Measurements from ENCODE around the gene VSIG10.

VSIG10 gene

GRCh38 chr12:118122264-118122663, 18.5 kb upstream of the VSIG10 start:
- no peak overlapping the region for H3K9ac ChIP-seq (ENCODE audit: low read length)
- no peaks in the 10 kb centered on the region for H3K27me3 ChIP-seq (replicated peaks; ENCODE audit: insufficient read depth, low read length)
- no peaks in the 10 kb centered on the region for H3K36me3 ChIP-seq (replicated peaks; ENCODE audit: insufficient read depth, low read length)
- H3K9me3 ChIP-seq (replicated peaks; ENCODE audit: insufficient read depth, low read length) = no peaks in the 10 kb centered on the region
- no peaks in the 10 kb centered on the region for H3K4me1 ChIP-seq (ENCODE audit: low read length)
- DNase-seq = no peak
- no peaks in the 10 kb centered on the region for H3K9me2 ChIP-seq (replicated peaks; ENCODE audit: insufficient read depth, low read length)
- no peak overlapping the region for H3K4me3 ChIP-seq (ENCODE audit: low read length)
- H3F3A ChIP-seq (ENCODE audit: insufficient read depth, low read length) = no peaks in the 10 kb centered on the region
- H4K20me1 ChIP-seq (ENCODE audit: insufficient read depth, low read length) = no peaks in the 10 kb centered on the region
- H3K79me2 ChIP-seq (ENCODE audit: low read length) = no peaks in the 10 kb centered on the region
- H3K27ac ChIP-seq (ENCODE audit: low read length) = no peak overlapping the region
- TF ChIP-seq EZH2 (optimal IDR thresholded peaks at IDR 0.05; ENCODE audit: low read depth, low read length) = no peak
- TF ChIP-seq, protein P1, sequence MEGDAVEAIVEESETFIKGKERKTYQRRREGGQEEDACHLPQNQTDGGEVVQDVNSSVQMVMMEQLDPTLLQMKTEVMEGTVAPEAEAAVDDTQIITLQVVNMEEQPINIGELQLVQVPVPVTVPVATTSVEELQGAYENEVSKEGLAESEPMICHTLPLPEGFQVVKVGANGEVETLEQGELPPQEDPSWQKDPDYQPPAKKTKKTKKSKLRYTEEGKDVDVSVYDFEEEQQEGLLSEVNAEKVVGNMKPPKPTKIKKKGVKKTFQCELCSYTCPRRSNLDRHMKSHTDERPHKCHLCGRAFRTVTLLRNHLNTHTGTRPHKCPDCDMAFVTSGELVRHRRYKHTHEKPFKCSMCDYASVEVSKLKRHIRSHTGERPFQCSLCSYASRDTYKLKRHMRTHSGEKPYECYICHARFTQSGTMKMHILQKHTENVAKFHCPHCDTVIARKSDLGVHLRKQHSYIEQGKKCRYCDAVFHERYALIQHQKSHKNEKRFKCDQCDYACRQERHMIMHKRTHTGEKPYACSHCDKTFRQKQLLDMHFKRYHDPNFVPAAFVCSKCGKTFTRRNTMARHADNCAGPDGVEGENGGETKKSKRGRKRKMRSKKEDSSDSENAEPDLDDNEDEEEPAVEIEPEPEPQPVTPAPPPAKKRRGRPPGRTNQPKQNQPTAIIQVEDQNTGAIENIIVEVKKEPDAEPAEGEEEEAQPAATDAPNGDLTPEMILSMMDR (IDR thresholded peaks at IDR 0.05; ENCODE audit: low read length) = no peak
- H2AFZ ChIP-seq (ENCODE audit: low read length) = no peak overlapping the region
- H3K4me2 ChIP-seq (ENCODE audit: low read depth, low read length) = no peak overlapping the region

DNA sequence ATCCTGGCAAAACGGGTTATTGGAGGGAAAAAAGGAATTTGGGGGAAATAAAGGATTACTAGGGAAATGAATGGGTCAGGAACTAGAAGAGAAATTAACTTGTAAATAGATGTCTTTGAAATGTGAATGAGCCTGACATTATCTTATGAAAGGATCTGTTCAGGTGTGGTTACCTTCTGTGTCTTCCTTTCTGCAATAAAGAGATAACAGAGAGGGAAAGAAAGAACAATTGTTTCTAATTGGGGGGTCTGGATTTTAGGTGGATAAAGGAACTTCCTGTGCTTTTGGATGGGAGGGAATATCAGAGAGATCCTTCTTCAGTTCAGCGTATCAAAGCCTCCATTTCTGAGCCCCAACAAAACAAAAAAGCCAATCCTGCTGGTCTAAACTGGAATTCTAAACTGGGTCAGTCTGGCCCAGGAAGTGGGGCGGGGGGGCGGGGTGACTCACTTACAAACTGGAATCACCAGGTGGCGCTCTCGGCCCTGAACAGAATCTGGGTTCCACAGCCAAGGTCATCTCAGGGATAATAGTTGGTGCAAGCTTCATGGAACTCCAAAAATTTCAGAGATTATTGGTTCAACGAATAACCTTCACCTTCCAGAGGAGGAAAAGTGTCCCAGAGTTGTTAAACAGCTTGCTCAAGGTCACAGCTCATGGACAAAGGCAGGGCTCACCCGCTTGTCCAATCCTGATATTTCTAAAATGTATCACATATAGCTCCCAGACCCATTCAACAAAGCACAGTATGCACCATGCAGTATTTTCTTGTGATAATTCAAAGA, 17.0 kb upstream of the VSIG10 start:
- H2AFZ ChIP-seq (ENCODE audit: low read length) = no peak overlapping the region
- H3K4me3 ChIP-seq (ENCODE audit: low read length) = no peak overlapping the region
- no peak overlapping the region for H3K9ac ChIP-seq (ENCODE audit: low read length)
- H3K27ac ChIP-seq (ENCODE audit: low read length) = no peak overlapping the region
- no peaks in the 10 kb centered on the region for H3K36me3 ChIP-seq (replicated peaks; ENCODE audit: insufficient read depth, low read length)
- no peaks in the 10 kb centered on the region for H3F3A ChIP-seq (ENCODE audit: insufficient read depth, low read length)
- no peaks in the 10 kb centered on the region for H4K20me1 ChIP-seq (ENCODE audit: insufficient read depth, low read length)
- TF ChIP-seq, protein P1 (IDR thresholded peaks at IDR 0.05; ENCODE audit: low read length) = peak; percentile 18; the same call in 1 of the 2 replicates
- TF ChIP-seq EZH2phosphoT487 (IDR thresholded peaks at IDR 0.05; ENCODE audit: low read length) (no peak), EZH2 (optimal IDR thresholded peaks at IDR 0.05; ENCODE audit: low read depth, low read length) (no peak)
- no peaks in the 10 kb centered on the region for H3K9me3 ChIP-seq (replicated peaks; ENCODE audit: insufficient read depth, low read length)
- H3K4me1 ChIP-seq (ENCODE audit: low read length) = no peaks in the 10 kb centered on the region
- no peaks in the 10 kb centered on the region for H3K79me2 ChIP-seq (ENCODE audit: low read length)
- peak; percentile 31 for DNase-seq
- H3K9me2 ChIP-seq (replicated peaks; ENCODE audit: insufficient read depth, low read length) = no peaks in the 10 kb centered on the region
- H3K4me2 ChIP-seq (ENCODE audit: low read depth, low read length) = no peak overlapping the region
- H3K27me3 ChIP-seq (replicated peaks; ENCODE audit: insufficient read depth, low read length) = no peaks in the 10 kb centered on the region

- Histone ChIP-seq H3K4me3 (ENCODE audit: low read length) (no peak overlapping the region), H3K4me2 (ENCODE audit: low read depth, low read length) (no peak overlapping the region), H3K36me3 (replicated peaks; ENCODE audit: insufficient read depth, low read length) (no peaks in the 10 kb centered on the region), H2AFZ (ENCODE audit: low read length) (no peak overlapping the region), H3F3A (ENCODE audit: insufficient read depth, low read length) (no peaks in the 10 kb centered on the region), H3K27ac (ENCODE audit: low read length) (no peak overlapping the region), H4K20me1 (ENCODE audit: insufficient read depth, low read length) (no peaks in the 10 kb centered on the region), H3K27me3 (replicated peaks; ENCODE audit: insufficient read depth, low read length) (no peaks in the 10 kb centered on the region), H3K9me3 (replicated peaks; ENCODE audit: insufficient read depth, low read length) (no peaks in the 10 kb centered on the region), H3K9me2 (replicated peaks; ENCODE audit: insufficient read depth, low read length) (no peaks in the 10 kb centered on the region), H3K79me2 (ENCODE audit: low read length) (no peaks in the 10 kb centered on the region), H3K4me1 (ENCODE audit: low read length) (no peaks in the 10 kb centered on the region), H3K9ac (ENCODE audit: low read length) (no peak overlapping the region)
- no peak for TF ChIP-seq EZH2phosphoT487 (IDR thresholded peaks at IDR 0.05; ENCODE audit: low read length)
- DNase-seq = no peak
Measured at GRCh38 chr12:118119449-118119879, 15.7 kb upstream of the VSIG10 start.

- Histone ChIP-seq H3F3A (ENCODE audit: insufficient read depth, low read length) (no peaks in the 10 kb centered on the region), H3K9me2 (replicated peaks; ENCODE audit: insufficient read depth, low read length) (no peaks in the 10 kb centered on the region), H3K9ac (ENCODE audit: low read length) (no peak overlapping the region), H4K20me1 (ENCODE audit: insufficient read depth, low read length) (no peaks in the 10 kb centered on the region), H3K4me3 (ENCODE audit: low read length) (no peak overlapping the region), H3K36me3 (replicated peaks; ENCODE audit: insufficient read depth, low read length) (no peaks in the 10 kb centered on the region), H3K4me1 (ENCODE audit: low read length) (no peaks in the 10 kb centered on the region), H3K4me2 (ENCODE audit: low read depth, low read length) (no peak overlapping the region), H3K27me3 (replicated peaks; ENCODE audit: insufficient read depth, low read length) (no peaks in the 10 kb centered on the region), H3K27ac (ENCODE audit: low read length) (no peak overlapping the region), H3K9me3 (replicated peaks; ENCODE audit: insufficient read depth, low read length) (no peaks in the 10 kb centered on the region), H3K79me2 (ENCODE audit: low read length) (no peaks in the 10 kb centered on the region), H2AFZ (ENCODE audit: low read length) (no peak overlapping the region)
- no peak for DNase-seq
- TF ChIP-seq, protein P1 (IDR thresholded peaks at IDR 0.05; ENCODE audit: low read length) = no peak
- TF ChIP-seq EZH2phosphoT487 (IDR thresholded peaks at IDR 0.05; ENCODE audit: low read length) (no peak), EZH2 (optimal IDR thresholded peaks at IDR 0.05; ENCODE audit: low read depth, low read length) (no peak)
Measured at GRCh38 chr12:118109088-118109487, 5.3 kb upstream of the VSIG10 start.
